Motor neuron (in vitro differentiated cells): Measurements from ENCODE around the gene RORC. TPM values are rescaled to one million over a fixed set of nuclear protein-coding genes. Genes with fewer than 3 reads are reported as not detected.
"Not testable (repeated sequence)": the region's sequence is repeated elsewhere in the genome, so short reads cannot be mapped to it uniquely, and the experiment has no call there.

Experiments
- ATAC-seq, 8 experiments: fragments of 200-7000 bp; cut with Tn5 transposase; replicated peaks in 6 of 8; 2 replicates each; pipeline ENCODE4 v1.8.0; 2021; ENCODE audit warnings: mild to moderate bottlenecking in 8 of 8, moderate library complexity in 8 of 8
- H3K27ac ChIP-seq, 2 donors: fragments of 250-450 bp; sonication (Bioruptor Pico); 2 replicates each; pipeline ENCODE4 v1.9.0; 2021; ENCODE audit warnings: antibody characterized with exemption in 2 of 2, mild to moderate bottlenecking in 2 of 2, moderate library complexity in 1 of 2
- H3K4me1 ChIP-seq, 2 donors: fragments of 250-450 bp; sonication (Bioruptor Pico); replicated peaks in 1 of 2; 2 replicates each; pipeline ENCODE4 v1.6.1; 2021; ENCODE audit warnings: antibody characterized with exemption in 2 of 2, mild to moderate bottlenecking in 2 of 2, moderate library complexity in 1 of 2
- H3K4me3 ChIP-seq, 5 donors: fragments of 250-450 bp; sonication (Bioruptor Pico); 2 replicates each; pipeline ENCODE4 v1.9.0; 2021; ENCODE audit warnings: antibody characterized with exemption in 5 of 5, mild to moderate bottlenecking in 5 of 5, moderate library complexity in 4 of 5
- WGBS, 10 experiments: fragments of 450-650 bp; shearing (Covaris generic); methylation state at CpG; one replicate each; pipeline ENCODE4 v1.0.0; 2022; 5-methylcytosine and 5-hydroxymethylcytosine counted together
- in situ Hi-C, 9 experiments: fragments of 400-800 bp; cut with MboI; loops; one replicate each; pipeline ENCODE4 v1.15.0; 2021; ENCODE audit warnings: low sequenced_read_pairs in 9 of 9, low pct_unique_long_range_greater_than_20kb in 2 of 9; ENCODE audit not compliant: unreplicated experiment in 9 of 9
- total RNA-seq, 8 experiments: library from RNA; unstranded; fragments of 300-600 nt; gene quantifications; 2 replicates each; pipeline versions ENCODE4 v1.2.3 to v1.2.4, GENCODE V29; 2022

The RORC gene
- 1 to 10 TPM in 1 of 8 experiments, under 1 TPM in 6, not detected in 1; 0.05 to 1.0 (median 0.23) TPM for total RNA-seq

DNA sequence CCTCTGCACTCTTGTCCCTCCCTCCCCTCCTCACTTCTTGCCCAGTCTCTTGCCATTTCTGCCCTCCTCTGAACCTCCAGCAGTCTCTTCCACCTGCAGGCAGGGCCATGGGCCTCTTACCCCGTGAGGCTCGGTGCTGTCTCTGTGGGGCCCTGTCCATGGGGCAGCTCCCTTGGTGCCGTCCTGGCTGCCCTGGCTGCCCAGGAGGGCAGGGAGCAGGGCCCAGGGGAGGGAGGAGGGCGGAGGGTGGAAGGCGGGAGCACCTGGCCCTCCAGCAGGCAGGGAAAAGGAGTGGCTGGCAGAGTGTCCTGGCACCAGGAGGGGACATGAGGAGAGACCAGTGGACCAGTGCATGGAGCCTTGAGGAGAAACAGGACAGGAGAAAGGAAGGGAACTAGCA, at the start of gene RORC:
Gene RORC, minus strand, starts transcription at position 198 of the 400 bp plus-strand sequence. Its CDS starts 38 bp downstream, at position 160.
- in situ Hi-C loops, result no loop called here
- Histone ChIP-seq H3K27ac (no peak within 1 kb of the TSS), H3K4me1 (peaks cover 4 to 11% of the 10 kb centered on the region in 2 donors), H3K4me3 (no peak within 1 kb of the TSS)
- 36 to 83% (median 66%) methylated on average over 1 to 3 of the region's 5 CpGs; no CpG with 5 or more reads in 5 of the 10 experiments for WGBS, 10 experiments
- ATAC-seq, result no peak

DNA sequence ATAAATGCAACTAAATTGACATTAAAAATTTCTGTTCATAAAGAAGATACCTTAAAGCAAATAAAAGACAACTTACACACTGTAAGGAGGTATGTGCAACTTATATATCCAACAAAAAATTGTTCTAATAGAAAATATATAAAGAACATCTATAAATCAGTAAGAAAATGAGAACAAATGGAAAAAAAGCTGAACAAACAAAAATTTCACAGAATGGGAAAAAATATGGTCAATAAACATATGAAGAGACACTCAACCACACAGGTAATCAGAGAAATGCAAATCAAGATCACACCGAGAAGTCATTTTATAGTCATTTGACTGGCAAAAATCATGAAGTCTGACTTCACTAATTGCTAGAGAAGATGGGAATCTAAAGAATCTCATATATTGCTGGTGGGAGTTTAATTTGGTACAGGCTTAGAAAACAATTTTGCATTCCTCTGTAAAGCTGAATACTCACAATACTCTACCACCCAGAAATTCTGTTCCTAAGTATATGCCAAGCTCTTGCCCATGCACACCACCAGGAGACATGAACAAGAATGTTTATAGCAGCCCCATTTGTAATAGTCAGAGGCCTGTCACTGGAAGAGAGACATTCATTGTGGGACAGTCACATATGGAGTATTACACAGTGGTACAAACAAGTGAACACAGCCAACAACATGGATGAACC, 44.0 kb upstream of the RORC start:
- H3K4me1 ChIP-seq, result no peaks in the 10 kb centered on the region
- H3K4me3 ChIP-seq, result no peak overlapping the region
- no peak overlapping the region for H3K27ac ChIP-seq
- no peak for ATAC-seq
- in situ Hi-C loops, result no loop called here
- 86 to 100% (median 96%) methylated on average over 1 of the region's 1 CpG for WGBS, 10 experiments

DNA sequence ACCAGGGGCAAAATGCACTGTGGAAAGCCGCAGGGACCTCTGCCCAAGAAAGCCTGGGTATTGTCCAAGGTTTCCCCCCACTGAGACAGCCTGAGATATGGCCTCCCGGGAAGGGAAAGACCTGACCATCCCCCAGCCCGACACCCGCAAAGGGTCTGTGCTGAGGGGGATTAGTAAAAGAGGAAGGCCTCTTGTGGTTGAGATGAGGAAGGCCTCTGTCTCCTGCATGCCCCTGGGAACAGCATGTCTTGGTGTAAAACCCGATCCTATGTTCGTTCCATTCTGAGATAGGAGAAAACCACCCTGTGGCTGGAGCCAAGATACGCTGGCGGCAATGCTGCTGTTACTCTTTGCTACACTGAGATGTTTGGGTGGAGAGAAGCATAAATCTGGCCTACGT, 41.2 kb upstream of the RORC start:
- in situ Hi-C loops, H3K4me3 ChIP-seq, H3K4me1 ChIP-seq, ATAC-seq, H3K27ac ChIP-seq: not testable (repeated sequence)
- WGBS, 10 experiments, result 0 to 100% (median 79%) methylated on average over 1 to 7 of the region's 9 CpGs; no CpG with 5 or more reads in 2 of the 10 experiments

DNA sequence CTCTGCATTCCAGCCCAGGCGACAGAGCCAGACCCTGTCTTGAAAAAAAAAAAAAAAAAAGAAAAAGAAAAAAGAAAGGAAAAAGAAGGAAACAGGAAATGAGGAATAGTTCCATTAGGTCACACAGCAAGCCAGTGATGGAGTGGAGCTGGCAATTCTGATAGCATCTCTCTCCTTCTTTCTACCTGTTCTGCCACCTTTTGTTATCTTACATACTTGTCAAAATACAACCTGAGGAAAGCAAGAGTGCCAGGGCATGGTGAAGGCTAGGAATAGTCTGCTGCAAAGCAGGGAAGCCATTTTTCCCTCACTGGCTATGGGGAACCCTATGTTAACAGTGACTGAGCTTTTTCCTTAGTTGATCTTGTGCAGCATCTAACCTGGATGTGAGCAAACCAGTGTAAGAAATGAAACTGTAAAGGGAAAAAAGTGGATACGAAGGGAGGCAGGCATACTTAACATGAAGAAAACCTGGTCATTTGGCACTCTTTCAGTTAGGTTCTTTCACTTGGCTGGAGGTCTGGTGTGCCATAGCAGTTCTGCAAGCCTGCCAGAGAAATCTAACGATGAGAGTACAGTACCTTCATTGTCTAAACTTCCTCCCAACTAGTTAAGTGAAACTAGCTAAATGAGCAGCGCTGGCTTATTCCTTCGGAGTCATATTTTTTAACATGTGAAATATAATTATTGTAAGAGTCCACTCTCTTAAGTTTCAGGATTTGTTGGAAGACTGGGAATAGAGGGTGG, 39.9 kb upstream of the RORC start:
- WGBS, 10 experiments, result 38 to 96% (median 78%) methylated on average over 2 to 5 of the region's 5 CpGs
- no peak for ATAC-seq

DNA sequence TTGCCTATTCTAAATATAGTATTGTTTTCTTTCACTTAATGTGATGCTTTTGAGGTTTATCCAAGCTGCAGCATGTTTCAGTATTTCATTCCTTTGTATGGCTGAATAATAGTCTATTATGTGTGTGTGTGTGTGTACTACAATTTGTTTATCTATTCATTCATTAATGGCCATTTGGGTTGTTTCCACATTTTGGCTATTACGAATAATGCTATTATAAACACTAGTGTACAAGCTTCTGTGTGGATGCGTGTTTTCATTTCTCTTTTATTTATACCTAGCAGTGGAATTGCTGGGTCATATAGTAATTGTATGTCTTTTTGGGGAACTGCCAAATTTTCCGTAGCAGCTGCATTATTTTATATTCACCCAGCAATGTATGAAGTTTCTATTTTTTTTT, 36.9 kb upstream of the RORC start:
- Histone ChIP-seq H3K4me3 (no peak overlapping the region), H3K27ac (no peak overlapping the region), H3K4me1 (no peaks in the 10 kb centered on the region)
- in situ Hi-C loops, result no loop called here
- 43 to 100% (median 77%) methylated on average over 2 to 3 of the region's 3 CpGs; no CpG with 5 or more reads in 1 of the 10 experiments for WGBS, 10 experiments
- no peak for ATAC-seq

More for the DNA sequence above, 39.9 kb upstream of the RORC start:
- in situ Hi-C loops, result no loop called here
- no peak overlapping the region for H3K4me3 ChIP-seq
- H3K4me1 ChIP-seq, result no peaks in the 10 kb centered on the region
- H3K27ac ChIP-seq, result no peak overlapping the region

DNA sequence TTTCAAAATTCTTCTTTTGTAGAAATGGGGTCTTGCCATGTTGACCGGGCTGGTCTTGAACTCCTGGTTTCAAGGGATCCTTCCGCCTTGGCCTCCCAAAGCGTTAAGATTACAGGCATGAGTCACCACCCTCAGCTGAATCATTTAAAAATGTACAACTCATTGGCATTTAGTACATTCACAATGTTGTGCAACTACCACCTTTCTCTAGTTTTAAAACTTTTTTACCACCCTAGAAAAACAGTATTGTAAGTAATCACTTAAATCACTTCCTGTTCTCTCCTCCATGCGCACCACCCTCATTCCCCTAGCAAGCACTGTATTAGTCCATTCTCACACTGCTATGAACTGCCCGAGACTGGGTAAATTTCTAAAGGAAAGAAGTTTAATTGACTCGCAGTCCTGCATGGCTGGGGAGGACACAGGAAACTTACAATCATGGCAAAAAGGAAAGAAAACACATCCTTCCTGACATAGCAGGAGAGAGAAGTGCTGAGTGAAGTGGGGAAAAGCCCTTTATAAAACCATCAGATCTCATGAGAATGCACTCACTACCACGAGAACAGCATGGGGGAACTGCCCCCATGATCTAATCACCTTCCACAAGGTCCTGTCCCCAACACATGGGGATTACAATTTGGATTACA, 36.3 kb upstream of the RORC start:
- H3K27ac ChIP-seq, result no peak overlapping the region
- 32 to 95% (median 73%) methylated on average over 3 to 7 of the region's 7 CpGs; no CpG with 5 or more reads in 2 of the 10 experiments for WGBS, 10 experiments
- in situ Hi-C loops, result no loop called here
- H3K4me3 ChIP-seq, result no peak overlapping the region
- peak in 2 of 8 experiments; percentile 76 to 82 for ATAC-seq
- H3K4me1 ChIP-seq, result no peaks in the 10 kb centered on the region

DNA sequence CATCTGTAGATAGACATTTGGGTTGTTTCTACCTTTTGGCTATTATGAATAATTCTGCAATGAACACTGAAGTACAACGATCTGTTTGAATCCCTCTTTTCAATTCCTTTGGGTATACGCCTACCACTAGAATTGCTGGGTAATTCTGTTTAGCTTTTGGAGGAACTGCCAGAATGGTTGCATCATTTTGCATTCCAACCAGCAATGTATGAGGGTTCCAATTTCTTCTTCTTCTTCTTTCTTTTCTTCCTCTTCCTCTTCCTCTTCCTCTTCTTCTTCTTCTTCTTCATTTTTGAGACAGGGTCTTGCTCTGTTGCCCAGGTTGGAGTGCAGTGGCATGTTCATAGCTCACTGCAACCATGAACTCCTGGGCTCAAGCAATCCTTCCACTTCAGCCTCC, 35.7 kb upstream of the RORC start:
- Histone ChIP-seq H3K4me1 (no peaks in the 10 kb centered on the region), H3K4me3 (no peak overlapping the region), H3K27ac (no peak overlapping the region)
- in situ Hi-C loops, result no loop called here
- WGBS, 10 experiments, result 29 to 100% (median 57%) methylated on average over 1 to 2 of the region's 2 CpGs; no CpG with 5 or more reads in 4 of the 10 experiments
- no peak for ATAC-seq

DNA sequence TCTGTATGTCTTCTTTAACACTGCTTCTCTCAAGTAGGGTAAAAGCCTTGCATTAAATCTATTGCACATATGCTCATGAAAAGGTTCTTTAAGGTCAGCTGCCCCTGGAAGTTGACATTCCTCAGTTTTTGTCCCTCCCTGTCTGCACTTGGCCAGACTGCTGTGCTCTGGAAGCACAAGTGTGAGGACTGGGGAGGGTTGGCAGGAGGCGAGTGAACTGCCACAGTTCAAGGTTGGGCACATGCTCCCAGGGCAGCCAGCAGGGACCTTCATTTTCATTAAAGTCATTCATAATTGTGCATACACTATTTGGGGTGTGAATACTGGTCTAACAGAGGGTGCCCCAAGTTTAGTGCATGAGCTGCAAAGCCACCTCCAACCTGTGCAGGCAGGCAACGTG, 32.8 kb upstream of the RORC start:
- no peaks in the 10 kb centered on the region for H3K4me1 ChIP-seq
- H3K4me3 ChIP-seq, result no peak overlapping the region
- no peak for ATAC-seq
- WGBS, 10 experiments, result 0 to 44% (median 21%) methylated on average over 1 to 2 of the region's 2 CpGs; no CpG with 5 or more reads in 6 of the 10 experiments
- in situ Hi-C loops, result no loop called here
- no peak overlapping the region for H3K27ac ChIP-seq

DNA sequence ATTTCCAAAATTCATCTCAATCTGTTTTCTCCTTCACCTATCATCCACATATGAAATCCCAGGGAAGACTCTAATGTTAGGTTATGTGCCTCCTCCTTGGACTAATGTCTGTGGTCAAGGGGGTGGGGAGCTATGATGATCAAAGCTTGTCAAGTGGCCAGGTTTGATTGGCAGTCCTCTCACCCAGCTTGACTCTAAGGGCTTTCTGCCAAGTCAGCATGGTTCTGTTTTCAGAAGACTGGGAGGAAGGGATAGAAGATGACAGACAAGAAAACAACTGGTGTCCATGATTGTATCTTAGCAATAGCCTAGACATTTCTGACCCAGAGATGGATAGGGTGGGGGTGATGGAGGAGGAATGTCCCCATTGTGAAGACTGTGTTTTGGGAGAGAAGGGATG, 31.0 kb upstream of the RORC start:
- H3K4me3 ChIP-seq, result no peak overlapping the region
- H3K4me1 ChIP-seq, result no peaks in the 10 kb centered on the region
- in situ Hi-C loops, result no loop called here
- no peak overlapping the region for H3K27ac ChIP-seq
- no peak for ATAC-seq

DNA sequence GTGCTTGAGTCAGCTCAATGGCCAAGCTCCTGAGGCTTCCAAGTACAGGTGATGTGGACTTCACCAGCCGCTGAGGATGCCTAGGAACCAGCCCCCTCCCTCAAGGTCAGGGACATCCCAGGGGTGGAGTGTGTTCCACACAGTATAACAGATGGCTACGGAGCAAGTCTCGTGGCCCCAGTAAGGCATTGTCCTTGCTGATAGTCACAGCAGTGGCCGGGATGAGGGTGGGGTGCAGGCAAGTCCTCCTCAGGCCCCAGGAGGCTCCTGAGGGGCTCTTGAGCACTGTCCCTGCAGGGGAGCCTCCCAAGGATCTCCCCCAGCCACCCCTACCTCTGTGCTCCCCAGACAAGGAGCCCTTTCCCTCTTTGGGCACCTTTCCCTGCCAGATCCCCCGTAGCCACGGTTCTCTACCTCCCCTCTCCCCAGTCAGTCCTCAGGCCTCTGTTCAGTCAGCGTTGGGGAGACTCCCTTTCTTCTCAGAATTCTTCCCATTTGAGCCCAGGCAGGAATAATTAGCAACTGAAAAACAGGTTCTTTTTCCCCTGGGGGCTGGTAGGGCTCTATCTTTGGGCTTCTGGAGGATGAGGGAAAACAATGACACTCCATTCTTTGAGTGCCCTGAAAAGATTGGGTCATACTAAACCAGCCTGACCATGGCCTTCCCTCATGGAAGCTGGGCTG, 29.0 kb upstream of the RORC start:
- 20 to 80% (median 48%) methylated on average over 1 to 6 of the region's 7 CpGs; no CpG with 5 or more reads in 3 of the 10 experiments for WGBS, 10 experiments
- in situ Hi-C loops, result no loop called here
- no peak overlapping the region for H3K27ac ChIP-seq
- no peaks in the 10 kb centered on the region for H3K4me1 ChIP-seq
- H3K4me3 ChIP-seq, result no peak overlapping the region
- no peak for ATAC-seq

DNA sequence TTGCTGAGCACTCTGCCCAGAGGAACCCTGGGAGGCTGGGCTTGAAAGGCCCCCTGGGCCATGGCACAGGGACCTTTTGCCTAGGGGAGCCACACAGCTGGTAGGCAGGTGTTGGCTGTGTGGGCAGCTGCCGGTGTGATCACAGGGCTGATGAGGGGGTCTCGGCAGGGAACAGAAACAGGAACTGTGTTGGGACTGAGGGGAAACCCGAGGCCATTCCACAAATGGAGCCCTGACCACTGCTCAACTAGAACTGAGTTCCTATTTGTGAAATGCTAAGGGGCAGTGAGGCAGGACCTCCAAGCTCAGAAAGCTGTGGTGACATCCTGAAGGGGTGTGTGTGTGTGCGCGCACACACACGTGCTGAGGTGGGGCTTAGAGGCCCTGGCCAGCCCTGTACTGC, 28.3 kb upstream of the RORC start:
- Histone ChIP-seq H3K4me1 (no peaks in the 10 kb centered on the region), H3K4me3 (no peak overlapping the region), H3K27ac (no peak overlapping the region)
- in situ Hi-C loops, result no loop called here
- WGBS, 10 experiments, result 69 to 100% (median 73%) methylated on average over 1 to 5 of the region's 6 CpGs; no CpG with 5 or more reads in 5 of the 10 experiments
- no peak for ATAC-seq

DNA sequence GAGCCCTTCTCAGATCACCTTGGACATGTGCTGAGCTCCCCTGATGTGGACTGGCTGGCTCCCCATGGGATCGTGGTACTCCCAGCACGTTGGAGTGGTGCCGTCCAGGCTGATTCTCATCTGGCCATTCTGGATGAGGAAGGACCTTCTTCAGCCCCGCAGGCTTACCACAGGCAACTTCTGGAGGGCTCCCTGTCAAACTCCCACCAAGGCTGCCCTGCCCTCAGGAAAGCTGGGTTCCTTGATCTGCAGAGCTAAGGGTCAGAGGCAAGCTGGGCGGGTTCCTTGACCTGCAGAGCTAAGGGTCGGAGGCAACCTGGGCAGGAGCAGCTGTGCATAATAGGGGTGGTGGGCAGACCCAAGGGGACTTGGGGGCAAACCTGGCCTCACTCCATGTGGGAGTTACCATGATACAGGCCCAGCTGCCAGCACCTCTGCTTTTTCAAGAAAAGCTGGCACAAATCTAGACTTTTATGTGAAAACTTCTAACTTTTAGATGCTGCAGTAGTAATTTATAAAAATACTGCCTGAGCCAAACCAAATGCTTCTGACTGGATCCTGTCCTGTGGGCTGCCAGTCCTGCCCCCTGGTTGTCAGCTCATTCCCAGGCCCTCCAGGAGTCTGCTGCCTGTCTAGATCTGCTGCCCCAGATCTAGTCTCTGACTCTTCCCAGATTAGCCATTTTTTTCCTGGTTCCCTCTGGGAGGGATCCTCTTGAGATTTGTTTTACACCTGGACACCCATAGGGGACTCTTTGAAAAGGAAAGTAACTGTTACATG, 27.5 kb upstream of the RORC start:
- in situ Hi-C loops, result no loop called here
- no peak overlapping the region for H3K27ac ChIP-seq
- H3K4me3 ChIP-seq, result no peak overlapping the region
- WGBS, 10 experiments, result 65 to 94% (median 80%) methylated on average over 1 to 5 of the region's 6 CpGs; no CpG with 5 or more reads in 2 of the 10 experiments
- no peak for ATAC-seq
- H3K4me1 ChIP-seq, result no peaks in the 10 kb centered on the region
